ENCODE results near the gene EPB41L2. TPM values are rescaled to one million over a fixed set of nuclear protein-coding genes. Genes with fewer than 3 reads are reported as not detected.

EPB41L2 gene
- total RNA-seq, 4 donors from 2014 or later: 190 to 321 (median 265) TPM

- H3K27me3 ChIP-seq: no peaks in the 10 kb centered on the region
- H3K36me3 ChIP-seq: no peaks in the 10 kb centered on the region
- H3K27ac ChIP-seq: no peak overlapping the region
- H3K4me3 ChIP-seq: no peak overlapping the region
- WGBS, 2 donors: 94 to 95% methylated on average over 7 of the region's 7 CpGs
- TF ChIP-seq EP300 (IDR thresholded peaks at IDR 0.05) (no peak), CTCF (IDR thresholded peaks at IDR 0.05) (no peak)
- no peak for DNase-seq (ENCODE audit: low spot score in 2 of 2)
- H3K4me1 ChIP-seq: peaks cover 0 to 9% (median 4%) of the 10 kb centered on the region in 4 donors
- H3K9me3 ChIP-seq: no peaks in the 10 kb centered on the region
Measured at GRCh38 chr6:131068165-131068564, 5.1 kb upstream of the EPB41L2 start.

- no peaks in the 10 kb centered on the region for H3K36me3 ChIP-seq
- no peak overlapping the region for H3K27ac ChIP-seq
- no peak overlapping the region for H3K4me3 ChIP-seq
- no peaks in the 10 kb centered on the region for H3K9me3 ChIP-seq
- H3K27me3 ChIP-seq: no peaks in the 10 kb centered on the region
- WGBS, 2 donors: 90 to 92% methylated on average over 6 of the region's 6 CpGs
- no peak for DNase-seq (ENCODE audit: low spot score in 2 of 2)
- no peak for TF ChIP-seq POLR2A (IDR thresholded peaks at IDR 0.05)
- no peak for TF ChIP-seq EP300 (IDR thresholded peaks at IDR 0.05)
- TF ChIP-seq CTCF (IDR thresholded peaks at IDR 0.05): no peak
- H3K4me1 ChIP-seq: peaks cover 0 to 9% (median 4%) of the 10 kb centered on the region in 4 donors
Measured at GRCh38 chr6:131067521-131067920, 4.5 kb upstream of the EPB41L2 start.

- no peaks in the 10 kb centered on the region for H3K36me3 ChIP-seq
- H3K27me3 ChIP-seq: no peaks in the 10 kb centered on the region
- no peak overlapping the region for H3K4me3 ChIP-seq
- no peak for TF ChIP-seq EP300 (IDR thresholded peaks at IDR 0.05)
- TF ChIP-seq POLR2A (IDR thresholded peaks at IDR 0.05): no peak
- no peak for TF ChIP-seq CTCF (IDR thresholded peaks at IDR 0.05)
- no peak for DNase-seq (ENCODE audit: low spot score in 2 of 2)
- no peak overlapping the region for H3K27ac ChIP-seq
- H3K4me1 ChIP-seq: peaks cover 0 to 16% (median 4%) of the 10 kb centered on the region in 4 donors
- H3K9me3 ChIP-seq: no peaks in the 10 kb centered on the region
Measured at GRCh38 chr6:131065824-131066171, 2.8 kb upstream of the EPB41L2 start.

- Histone ChIP-seq H3K36me3 (no peaks in the 10 kb centered on the region), H3K4me1 (peaks cover 0 to 21% (median 4%) of the 10 kb centered on the region in 4 donors), H3K4me3 (no peak overlapping the region), H3K27me3 (no peaks in the 10 kb centered on the region), H3K27ac (no peak overlapping the region), H3K9me3 (no peaks in the 10 kb centered on the region)
- no peak for DNase-seq (ENCODE audit: low spot score in 2 of 2)
- TF ChIP-seq EP300 (IDR thresholded peaks at IDR 0.05) (no peak), CTCF (IDR thresholded peaks at IDR 0.05) (no peak), POLR2A (IDR thresholded peaks at IDR 0.05) (no peak)
- 95 to 96% methylated on average over 4 of the region's 4 CpGs for WGBS, 2 donors
Measured at GRCh38 chr6:131065112-131065823, 2.2 kb upstream of the EPB41L2 start.

GRCh38 chr6:131063764-131064272 lies 773 bp upstream of the EPB41L2 start:
- H3K27ac ChIP-seq: peak overlapping the region; percentile 78 to 93 (median 90)
- WGBS, 2 donors: 25 to 33% methylated on average over 8 of the region's 8 CpGs
- no peaks in the 10 kb centered on the region for H3K27me3 ChIP-seq
- no peak for DNase-seq (ENCODE audit: low spot score in 2 of 2)
- H3K4me3 ChIP-seq: peak overlapping the region; percentile 86 to 100 (median 90)
- TF ChIP-seq EP300 (IDR thresholded peaks at IDR 0.05) (no peak), POLR2A (IDR thresholded peaks at IDR 0.05) (no peak), CTCF (IDR thresholded peaks at IDR 0.05) (no peak)
- H3K9me3 ChIP-seq: no peaks in the 10 kb centered on the region
- no peaks in the 10 kb centered on the region for H3K36me3 ChIP-seq
- H3K4me1 ChIP-seq: peaks cover 0 to 31% (median 10%) of the 10 kb centered on the region in 4 donors
